ENCODE results near the gene GFOD1.

DNA sequence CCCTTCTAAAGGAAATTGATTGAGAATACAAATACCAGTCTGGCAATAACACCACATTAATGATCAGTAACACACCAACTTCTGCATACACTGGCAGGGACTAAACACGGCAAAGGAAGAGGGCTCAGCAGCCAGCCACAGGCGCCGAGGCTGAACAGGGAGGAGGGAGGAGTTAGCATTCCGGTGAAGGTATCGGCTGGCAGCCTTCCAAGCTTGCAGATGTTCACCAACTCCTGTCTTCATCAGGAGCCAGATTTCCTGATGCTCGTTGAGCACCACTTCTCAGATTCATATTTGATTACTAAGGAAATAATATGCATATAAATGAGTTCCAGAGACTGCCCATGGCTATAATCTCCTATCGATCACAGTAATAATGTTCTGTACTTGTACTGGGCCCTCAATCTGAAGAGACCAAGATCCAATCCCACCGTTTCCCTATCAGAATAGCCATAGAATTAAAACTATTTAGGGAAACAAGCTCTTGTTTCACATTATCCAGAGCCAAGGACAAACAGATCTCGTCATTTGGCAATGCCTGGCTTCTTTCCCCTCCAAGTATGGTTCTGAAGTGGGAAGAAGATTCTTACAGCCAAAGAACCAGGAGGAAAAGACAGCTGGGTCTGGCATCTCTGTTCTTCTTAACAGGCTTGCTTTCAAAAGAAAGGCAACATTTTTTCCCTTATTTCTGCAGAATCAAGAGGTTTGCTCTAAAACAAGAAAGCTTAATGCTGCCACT lies 42.2 kb downstream of the GFOD1 start:
- TF ChIP-seq CTCF (IDR thresholded peaks at IDR 0.05) (no peak), POLR2A (IDR thresholded peaks at IDR 0.05) (no peak)

Data from heart left ventricle (tissue), 13 donors.